K562 (cell line): ENCODE measurements around the gene CDKN1B. TPM values are rescaled to one million over a fixed set of nuclear protein-coding genes. Genes with fewer than 3 reads are reported as not detected.

Experiments used
- BRF1 ChIP-seq: IDR thresholded peaks from 3 replicates; pipeline ENCODE4 v1.6.1; 2011; ENCODE audit warnings: borderline replicate concordance, mild to moderate bottlenecking; ENCODE audit not compliant: insufficient read length; ENCODE audit errors: extremely low read depth
- CBX3 ChIP-seq, 2 experiments: IDR thresholded peaks; 1 replicate in 1 of 2; 2 replicates in 1 of 2; pipeline ENCODE4 v1.6.1; 2012; ENCODE audit warnings: inconsistent platforms in 2 of 2, low read length in 2 of 2, borderline replicate concordance in 1 of 2, control low read depth in 1 of 2
- FOXK1 ChIP-seq: sonication (generic); formaldehyde crosslinking; IDR thresholded peaks from 2 replicates; pipeline ENCODE4 v1.8.0; 2022; ENCODE audit warnings: missing genetic modification reagents, mild to moderate bottlenecking, borderline replicate concordance
- IRF2 ChIP-seq: sonication (generic); formaldehyde crosslinking; IDR thresholded peaks from 2 replicates; pipeline ENCODE4 v1.8.1; 2022; ENCODE audit warnings: mild to moderate bottlenecking, missing genetic modification reagents
- MAX ChIP-seq: sonication (generic); formaldehyde crosslinking; IDR thresholded peaks from 2 replicates; pipeline ENCODE4 v1.9.0; 2022; ENCODE audit warnings: mild to moderate bottlenecking, missing genetic modification reagents
- NCOA6 ChIP-seq: fragments of 450-650 bp; IDR thresholded peaks from 2 replicates; pipeline ENCODE4 v1.6.1; 2017; ENCODE audit warnings: mild to moderate bottlenecking
- PTTG1 ChIP-seq: fragments of 450-650 bp; IDR thresholded peaks from 2 replicates; pipeline ENCODE4 v1.6.1; 2016; ENCODE audit warnings: low read depth, mild to moderate bottlenecking, missing genetic modification characterization, missing compliant biosample characterization
- RBFOX2 ChIP-seq: fragments of 200-400 bp; formaldehyde crosslinking; IDR thresholded peaks from 2 replicates; pipeline ENCODE4 v1.6.1; 2017; ENCODE audit warnings: low read depth, mild to moderate bottlenecking, low read length, moderate library complexity
- SAP30 ChIP-seq: fragments of 200-600 bp; sonication (generic); IDR thresholded peaks from 2 replicates; pipeline ENCODE4 v1.6.1; 2012; ENCODE audit warnings: borderline replicate concordance, low read depth, mild to moderate bottlenecking, moderate library complexity, low read length, control low read depth, inconsistent platforms; ENCODE audit not compliant: insufficient read depth, poor library complexity, severe bottlenecking
- SPI1 ChIP-seq: IDR thresholded peaks from 2 replicates; pipeline ENCODE4 v1.6.1; 2011; ENCODE audit warnings: low read depth, low read length, control low read depth, borderline replicate concordance
- ZFPM2 ChIP-seq: fragments of 250-450 bp; sonication (Bioruptor Pico); IDR thresholded peaks from 2 replicates; pipeline ENCODE4 v1.5.1; 2022; ENCODE audit warnings: mild to moderate bottlenecking
- polyA plus RNA-seq, 8 experiments: library from polyadenylated mRNA; depleted of rRNA in 4 of 8; stranded (reverse) in 5 of 8; unstranded in 3 of 8; fragments of >200 nt; fragmentation: Nextera tagmentation in 2 of 8; fragmentation: Illumina TruSeq in 1 of 8; extraction: Ambion mirVana in 2 of 8; extraction: Trizol in 1 of 8; gene quantifications; 2 replicates each; pipeline versions ENCODE4 v1.2.1 to v1.2.3, GENCODE V29; 2011 to 2014; ENCODE audit warnings: inconsistent platforms in 1 of 8, missing spikeins in 1 of 8
- total RNA-seq, 7 experiments: library from RNA; depleted of rRNA in 6 of 7; stranded (reverse); fragments of >200 nt in 6 of 7; fragmentation: Illumina TruSeq in 2 of 7; extraction: Trizol in 2 of 7; gene quantifications; 2 replicates each; pipeline versions ENCODE4 v1.2.1 to v1.2.3, GENCODE V29; 2011 to 2021; ENCODE audit warnings: low replicate concordance in 1 of 7
- TF ChIP-seq, protein P1 (sequence below): fragments of 200-600 bp; sonication (generic); IDR thresholded peaks from one replicate; pipeline ENCODE4 v1.6.1; 2012; ENCODE audit warnings: mild to moderate bottlenecking, low read depth, low read length, inconsistent platforms
- TF ChIP-seq, protein P2 (sequence below), 3 experiments: fragments of 200-800 bp in 1 of 3; sonication (Bioruptor generic) in 1 of 3; sonication (generic) in 1 of 3; formaldehyde crosslinking in 1 of 3; IDR thresholded peaks; 2 replicates each; pipeline versions ENCODE4 v1.6.1 to v1.8.0; 2016 to 2022; ENCODE audit warnings: mild to moderate bottlenecking in 2 of 3, missing compliant biosample characterization in 2 of 3, missing genetic modification characterization in 2 of 3, missing genetic modification reagents in 1 of 3

Gene CDKN1B
- total and polyA plus RNA-seq, 9 of the 15 experiments (the other 6 are each of a cell fraction or from before 2014, with no cell fraction given): 2.6 to 35.2 (median 15.5) TPM

DNA sequence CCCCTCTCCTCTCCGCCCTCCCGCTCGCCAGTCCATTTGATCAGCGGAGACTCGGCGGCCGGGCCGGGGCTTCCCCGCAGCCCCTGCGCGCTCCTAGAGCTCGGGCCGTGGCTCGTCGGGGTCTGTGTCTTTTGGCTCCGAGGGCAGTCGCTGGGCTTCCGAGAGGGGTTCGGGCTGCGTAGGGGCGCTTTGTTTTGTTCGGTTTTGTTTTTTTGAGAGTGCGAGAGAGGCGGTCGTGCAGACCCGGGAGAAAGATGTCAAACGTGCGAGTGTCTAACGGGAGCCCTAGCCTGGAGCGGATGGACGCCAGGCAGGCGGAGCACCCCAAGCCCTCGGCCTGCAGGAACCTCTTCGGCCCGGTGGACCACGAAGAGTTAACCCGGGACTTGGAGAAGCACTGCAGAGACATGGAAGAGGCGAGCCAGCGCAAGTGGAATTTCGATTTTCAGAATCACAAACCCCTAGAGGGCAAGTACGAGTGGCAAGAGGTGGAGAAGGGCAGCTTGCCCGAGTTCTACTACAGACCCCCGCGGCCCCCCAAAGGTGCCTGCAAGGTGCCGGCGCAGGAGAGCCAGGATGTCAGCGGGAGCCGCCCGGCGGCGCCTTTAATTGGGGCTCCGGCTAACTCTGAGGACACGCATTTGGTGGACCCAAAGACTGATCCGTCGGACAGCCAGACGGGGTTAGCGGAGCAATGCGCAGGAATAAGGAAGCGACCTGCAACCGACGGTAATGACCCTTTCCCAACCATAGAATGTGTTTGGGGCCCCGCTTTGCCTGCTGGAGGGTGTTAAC, 615 bp downstream of the CDKN1B start (continued):
- TF ChIP-seq, protein P1, sequence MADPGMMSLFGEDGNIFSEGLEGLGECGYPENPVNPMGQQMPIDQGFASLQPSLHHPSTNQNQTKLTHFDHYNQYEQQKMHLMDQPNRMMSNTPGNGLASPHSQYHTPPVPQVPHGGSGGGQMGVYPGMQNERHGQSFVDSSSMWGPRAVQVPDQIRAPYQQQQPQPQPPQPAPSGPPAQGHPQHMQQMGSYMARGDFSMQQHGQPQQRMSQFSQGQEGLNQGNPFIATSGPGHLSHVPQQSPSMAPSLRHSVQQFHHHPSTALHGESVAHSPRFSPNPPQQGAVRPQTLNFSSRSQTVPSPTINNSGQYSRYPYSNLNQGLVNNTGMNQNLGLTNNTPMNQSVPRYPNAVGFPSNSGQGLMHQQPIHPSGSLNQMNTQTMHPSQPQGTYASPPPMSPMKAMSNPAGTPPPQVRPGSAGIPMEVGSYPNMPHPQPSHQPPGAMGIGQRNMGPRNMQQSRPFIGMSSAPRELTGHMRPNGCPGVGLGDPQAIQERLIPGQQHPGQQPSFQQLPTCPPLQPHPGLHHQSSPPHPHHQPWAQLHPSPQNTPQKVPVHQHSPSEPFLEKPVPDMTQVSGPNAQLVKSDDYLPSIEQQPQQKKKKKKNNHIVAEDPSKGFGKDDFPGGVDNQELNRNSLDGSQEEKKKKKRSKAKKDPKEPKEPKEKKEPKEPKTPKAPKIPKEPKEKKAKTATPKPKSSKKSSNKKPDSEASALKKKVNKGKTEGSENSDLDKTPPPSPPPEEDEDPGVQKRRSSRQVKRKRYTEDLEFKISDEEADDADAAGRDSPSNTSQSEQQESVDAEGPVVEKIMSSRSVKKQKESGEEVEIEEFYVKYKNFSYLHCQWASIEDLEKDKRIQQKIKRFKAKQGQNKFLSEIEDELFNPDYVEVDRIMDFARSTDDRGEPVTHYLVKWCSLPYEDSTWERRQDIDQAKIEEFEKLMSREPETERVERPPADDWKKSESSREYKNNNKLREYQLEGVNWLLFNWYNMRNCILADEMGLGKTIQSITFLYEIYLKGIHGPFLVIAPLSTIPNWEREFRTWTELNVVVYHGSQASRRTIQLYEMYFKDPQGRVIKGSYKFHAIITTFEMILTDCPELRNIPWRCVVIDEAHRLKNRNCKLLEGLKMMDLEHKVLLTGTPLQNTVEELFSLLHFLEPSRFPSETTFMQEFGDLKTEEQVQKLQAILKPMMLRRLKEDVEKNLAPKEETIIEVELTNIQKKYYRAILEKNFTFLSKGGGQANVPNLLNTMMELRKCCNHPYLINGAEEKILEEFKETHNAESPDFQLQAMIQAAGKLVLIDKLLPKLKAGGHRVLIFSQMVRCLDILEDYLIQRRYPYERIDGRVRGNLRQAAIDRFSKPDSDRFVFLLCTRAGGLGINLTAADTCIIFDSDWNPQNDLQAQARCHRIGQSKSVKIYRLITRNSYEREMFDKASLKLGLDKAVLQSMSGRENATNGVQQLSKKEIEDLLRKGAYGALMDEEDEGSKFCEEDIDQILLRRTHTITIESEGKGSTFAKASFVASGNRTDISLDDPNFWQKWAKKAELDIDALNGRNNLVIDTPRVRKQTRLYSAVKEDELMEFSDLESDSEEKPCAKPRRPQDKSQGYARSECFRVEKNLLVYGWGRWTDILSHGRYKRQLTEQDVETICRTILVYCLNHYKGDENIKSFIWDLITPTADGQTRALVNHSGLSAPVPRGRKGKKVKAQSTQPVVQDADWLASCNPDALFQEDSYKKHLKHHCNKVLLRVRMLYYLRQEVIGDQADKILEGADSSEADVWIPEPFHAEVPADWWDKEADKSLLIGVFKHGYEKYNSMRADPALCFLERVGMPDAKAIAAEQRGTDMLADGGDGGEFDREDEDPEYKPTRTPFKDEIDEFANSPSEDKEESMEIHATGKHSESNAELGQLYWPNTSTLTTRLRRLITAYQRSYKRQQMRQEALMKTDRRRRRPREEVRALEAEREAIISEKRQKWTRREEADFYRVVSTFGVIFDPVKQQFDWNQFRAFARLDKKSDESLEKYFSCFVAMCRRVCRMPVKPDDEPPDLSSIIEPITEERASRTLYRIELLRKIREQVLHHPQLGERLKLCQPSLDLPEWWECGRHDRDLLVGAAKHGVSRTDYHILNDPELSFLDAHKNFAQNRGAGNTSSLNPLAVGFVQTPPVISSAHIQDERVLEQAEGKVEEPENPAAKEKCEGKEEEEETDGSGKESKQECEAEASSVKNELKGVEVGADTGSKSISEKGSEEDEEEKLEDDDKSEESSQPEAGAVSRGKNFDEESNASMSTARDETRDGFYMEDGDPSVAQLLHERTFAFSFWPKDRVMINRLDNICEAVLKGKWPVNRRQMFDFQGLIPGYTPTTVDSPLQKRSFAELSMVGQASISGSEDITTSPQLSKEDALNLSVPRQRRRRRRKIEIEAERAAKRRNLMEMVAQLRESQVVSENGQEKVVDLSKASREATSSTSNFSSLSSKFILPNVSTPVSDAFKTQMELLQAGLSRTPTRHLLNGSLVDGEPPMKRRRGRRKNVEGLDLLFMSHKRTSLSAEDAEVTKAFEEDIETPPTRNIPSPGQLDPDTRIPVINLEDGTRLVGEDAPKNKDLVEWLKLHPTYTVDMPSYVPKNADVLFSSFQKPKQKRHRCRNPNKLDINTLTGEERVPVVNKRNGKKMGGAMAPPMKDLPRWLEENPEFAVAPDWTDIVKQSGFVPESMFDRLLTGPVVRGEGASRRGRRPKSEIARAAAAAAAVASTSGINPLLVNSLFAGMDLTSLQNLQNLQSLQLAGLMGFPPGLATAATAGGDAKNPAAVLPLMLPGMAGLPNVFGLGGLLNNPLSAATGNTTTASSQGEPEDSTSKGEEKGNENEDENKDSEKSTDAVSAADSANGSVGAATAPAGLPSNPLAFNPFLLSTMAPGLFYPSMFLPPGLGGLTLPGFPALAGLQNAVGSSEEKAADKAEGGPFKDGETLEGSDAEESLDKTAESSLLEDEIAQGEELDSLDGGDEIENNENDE: no peak
- no peak for TF ChIP-seq FOXK1
- no peak for TF ChIP-seq CBX3 (IDR thresholded peaks at IDR 0.05; ENCODE audit: borderline replicate concordance in 1 of 2, low read length in 2 of 2)
- TF ChIP-seq SAP30: peak; percentile 1
- TF ChIP-seq RBFOX2: peak; percentile 38
- TF ChIP-seq, protein P2, sequence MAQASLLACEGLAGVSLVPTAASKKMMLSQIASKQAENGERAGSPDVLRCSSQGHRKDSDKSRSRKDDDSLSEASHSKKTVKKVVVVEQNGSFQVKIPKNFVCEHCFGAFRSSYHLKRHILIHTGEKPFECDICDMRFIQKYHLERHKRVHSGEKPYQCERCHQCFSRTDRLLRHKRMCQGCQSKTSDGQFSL (CRISPR knock-in tag; IDR thresholded peaks at IDR 0.05): no peak
- TF ChIP-seq, protein P2 (tag; IDR thresholded peaks at IDR 0.05): peak in 1 of 2 experiments; percentile 35; a peak in 1 of 4 replicates
- no peak for TF ChIP-seq BRF1
- TF ChIP-seq MAX (CRISPR knock-in tag): no peak
- no peak for TF ChIP-seq PTTG1
- TF ChIP-seq ZFPM2 (CRISPR knock-in tag): no peak
- TF ChIP-seq SPI1: no peak
- TF ChIP-seq IRF2 (CRISPR knock-in tag): no peak
- TF ChIP-seq NCOA6: peak; percentile 28; the same call in 1 of the 2 replicates
